ENCODE data around the gene LMTK2. TPM values are rescaled to one million over a fixed set of nuclear protein-coding genes. Genes with fewer than 3 reads are reported as not detected.
"Not testable (repeated sequence)": the region's sequence is repeated elsewhere in the genome, so short reads cannot be mapped to it uniquely, and the experiment has no call there.

The LMTK2 gene
- total RNA-seq, 1 donor from 2014 or later: 6.3 TPM

DNA sequence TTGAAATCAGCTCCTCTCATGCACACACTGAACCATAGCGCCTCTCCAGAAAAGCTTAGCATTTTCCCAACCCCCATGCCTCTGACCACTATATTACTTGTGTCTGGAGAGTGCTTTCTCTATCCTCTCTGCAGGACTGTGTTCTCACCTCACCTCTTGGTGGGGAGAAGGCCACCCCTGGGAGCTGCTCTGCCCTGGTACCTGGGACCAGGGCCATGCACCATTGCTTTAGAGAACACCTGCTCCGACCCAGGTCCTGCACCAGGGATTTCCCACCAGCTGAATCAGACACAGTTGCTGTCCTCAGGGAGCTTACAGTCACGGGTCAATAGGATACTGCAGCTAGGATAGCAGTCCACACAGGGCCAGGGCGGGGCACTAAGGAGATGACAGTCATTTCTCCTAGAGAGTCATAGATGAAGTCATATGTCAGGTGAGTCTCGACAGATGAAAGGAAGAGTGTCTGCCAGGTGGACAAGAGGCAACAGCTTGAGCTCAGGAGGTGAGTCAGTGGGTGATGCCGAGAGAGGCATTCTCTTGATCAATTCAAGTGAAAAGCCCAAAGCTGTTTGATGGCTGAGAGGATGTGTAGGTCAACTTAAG is 619 bp upstream of the LMTK2 start:
- no peak for DNase-seq (ENCODE audit: low read depth in 2 of 2)

DNA sequence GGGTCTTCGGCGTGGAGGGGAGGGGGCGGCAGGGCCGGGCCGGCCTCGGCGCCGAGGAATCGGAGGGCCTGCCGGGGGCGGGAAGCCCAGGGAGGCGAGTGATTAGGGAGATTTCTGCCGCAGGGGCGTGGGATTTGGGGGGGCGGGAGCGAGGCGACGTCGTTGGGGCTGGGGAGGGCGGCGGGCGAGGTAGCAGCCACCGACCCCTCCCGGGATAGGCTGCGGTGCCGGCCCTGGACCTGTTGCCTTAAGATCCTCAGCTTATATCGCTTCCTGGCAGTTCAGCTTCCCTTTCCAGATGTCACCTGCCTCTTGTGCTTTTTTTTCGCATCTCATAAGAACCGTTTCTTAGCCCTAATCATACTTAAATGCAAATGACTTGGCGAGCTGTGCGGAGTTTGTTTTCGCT is 655 bp downstream of the LMTK2 start:
- peak in 1 of 2 donors; percentile 36 for DNase-seq (ENCODE audit: low read depth in 2 of 2)

DNA sequence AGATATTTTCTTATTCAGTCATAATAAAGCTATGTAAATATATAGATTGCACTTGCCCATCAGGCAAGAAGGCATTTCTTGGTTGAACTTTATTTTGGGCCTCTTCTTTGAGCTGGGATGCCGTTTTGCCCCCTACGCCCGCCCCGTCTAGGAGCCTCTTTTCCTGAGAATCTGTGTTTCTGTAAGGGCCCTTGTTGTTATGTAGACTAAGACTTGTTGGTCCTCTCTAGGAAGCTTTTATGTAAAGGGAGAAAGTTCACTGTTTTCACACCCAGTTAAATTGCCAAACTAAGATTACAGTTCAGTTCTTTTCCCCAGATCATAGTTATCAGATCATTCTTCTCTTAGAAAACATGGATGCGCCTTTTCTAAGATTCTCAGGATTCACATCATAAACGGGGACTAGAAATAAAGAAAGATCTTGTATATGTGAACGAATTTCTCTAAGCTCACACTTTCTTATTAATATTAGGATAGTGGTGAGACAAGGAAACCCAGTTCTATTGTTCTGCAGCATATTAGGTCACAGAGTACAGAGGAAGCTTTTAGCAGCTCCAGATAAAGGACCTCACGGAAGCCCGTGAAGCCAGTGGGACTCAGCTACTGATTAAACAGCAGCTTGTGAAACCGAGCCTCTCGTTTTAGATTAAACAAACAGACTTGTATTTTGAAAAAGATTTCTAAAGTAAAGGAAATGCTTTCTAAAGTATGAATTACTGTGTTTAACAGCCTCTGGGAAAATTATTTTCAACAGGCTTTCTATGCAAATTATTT is 3.8 kb downstream of the LMTK2 start:
- DNase-seq (ENCODE audit: low read depth in 2 of 2): peak; percentile 9 to 71

DNA sequence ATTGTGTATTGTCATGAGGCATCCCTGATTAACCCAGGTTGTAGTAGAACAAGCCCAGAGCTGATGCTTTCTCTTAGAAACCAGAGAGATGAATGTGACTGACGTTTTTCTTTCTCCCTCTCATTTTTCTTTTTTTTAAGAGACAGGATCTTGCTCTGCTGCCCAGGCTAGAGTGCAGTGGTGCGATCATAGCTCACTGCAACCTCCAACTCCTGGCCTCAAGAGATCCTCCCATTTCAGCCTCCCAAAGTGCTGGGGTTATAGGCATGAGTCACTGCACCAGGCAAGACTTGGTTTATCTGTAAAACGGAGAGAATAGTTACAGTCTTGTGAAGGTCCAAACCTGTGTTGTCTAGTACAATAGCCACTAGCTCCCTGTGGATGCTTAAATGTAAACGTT is 5.4 kb downstream of the LMTK2 start:
- DNase-seq (ENCODE audit: low read depth in 2 of 2): no peak

DNA sequence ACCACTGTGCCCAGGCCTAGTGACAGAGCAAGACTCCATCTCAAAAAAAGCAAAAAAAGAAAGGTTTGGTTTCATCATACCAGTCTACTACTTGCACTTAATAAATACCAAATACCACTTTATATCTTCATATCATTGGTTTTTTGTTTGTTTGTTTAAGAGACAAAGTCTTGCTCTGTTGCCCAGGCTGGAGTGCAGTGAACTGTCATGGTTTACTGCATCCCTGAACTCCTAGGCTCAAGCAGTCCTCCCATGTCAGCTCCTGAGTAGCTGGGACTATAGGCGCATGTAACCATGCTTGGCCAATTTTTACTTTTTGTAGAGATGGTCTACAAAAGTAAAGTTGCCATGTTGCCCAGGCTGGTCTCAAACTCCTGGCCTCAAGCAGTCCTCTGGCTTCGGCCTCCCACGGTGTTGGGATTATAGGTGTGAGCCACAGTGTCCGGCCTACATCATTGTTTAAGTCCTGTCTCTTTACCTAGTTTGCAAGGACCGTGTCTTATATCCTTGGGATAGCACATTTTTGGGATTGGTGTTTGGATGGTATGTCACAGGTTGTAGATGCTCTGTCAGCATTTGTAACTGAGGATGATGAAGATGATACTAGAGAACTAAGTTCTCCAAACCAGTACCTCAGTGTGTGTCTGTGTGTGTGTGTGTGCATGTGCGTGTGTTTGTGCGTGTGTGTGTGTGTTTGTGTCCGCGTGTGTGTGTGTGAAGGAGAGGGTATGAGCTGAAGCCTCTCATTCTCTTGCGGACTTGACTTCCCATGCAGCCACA is 9.3 kb downstream of the LMTK2 start:
- DNase-seq (ENCODE audit: low read depth in 2 of 2): no peak

DNA sequence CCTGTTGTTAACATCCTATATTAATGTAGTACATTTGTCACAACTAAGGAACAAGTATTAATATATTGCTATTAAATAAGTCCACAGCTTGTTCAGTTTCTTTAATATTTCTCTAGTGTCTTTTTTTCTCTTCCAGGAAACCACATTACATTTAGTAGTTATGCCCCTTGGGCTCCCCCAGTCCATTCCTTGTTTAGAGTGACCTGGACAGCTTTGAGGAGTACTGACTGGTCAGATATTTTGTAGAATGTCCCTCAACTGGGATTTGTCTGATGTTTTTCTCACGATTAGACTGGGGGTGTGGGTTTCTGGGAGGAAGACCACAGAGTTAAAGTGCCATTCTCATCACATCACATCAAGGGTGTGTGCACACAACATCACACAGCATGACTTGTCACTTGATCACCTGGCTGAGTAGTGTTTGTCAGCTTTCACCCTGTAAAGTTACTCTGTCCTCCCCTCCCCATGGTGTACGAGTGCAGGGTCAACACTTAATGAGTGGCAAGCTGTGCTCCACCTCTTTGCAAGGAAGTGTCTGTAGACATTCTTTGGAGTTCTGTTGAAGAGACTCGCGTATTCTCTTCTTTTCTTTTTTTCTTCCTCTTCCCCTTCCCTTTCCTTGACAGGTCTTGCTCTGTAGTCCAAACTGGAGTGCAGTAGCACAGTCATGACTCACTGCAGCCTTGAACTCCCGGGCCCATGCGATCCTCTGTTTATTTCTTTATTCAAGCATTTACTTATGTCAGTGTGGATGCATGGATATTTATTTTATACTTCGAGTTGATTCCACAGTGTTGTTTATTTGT is 10.2 kb downstream of the LMTK2 start:
- no peak for DNase-seq (ENCODE audit: low read depth in 2 of 2)

DNA sequence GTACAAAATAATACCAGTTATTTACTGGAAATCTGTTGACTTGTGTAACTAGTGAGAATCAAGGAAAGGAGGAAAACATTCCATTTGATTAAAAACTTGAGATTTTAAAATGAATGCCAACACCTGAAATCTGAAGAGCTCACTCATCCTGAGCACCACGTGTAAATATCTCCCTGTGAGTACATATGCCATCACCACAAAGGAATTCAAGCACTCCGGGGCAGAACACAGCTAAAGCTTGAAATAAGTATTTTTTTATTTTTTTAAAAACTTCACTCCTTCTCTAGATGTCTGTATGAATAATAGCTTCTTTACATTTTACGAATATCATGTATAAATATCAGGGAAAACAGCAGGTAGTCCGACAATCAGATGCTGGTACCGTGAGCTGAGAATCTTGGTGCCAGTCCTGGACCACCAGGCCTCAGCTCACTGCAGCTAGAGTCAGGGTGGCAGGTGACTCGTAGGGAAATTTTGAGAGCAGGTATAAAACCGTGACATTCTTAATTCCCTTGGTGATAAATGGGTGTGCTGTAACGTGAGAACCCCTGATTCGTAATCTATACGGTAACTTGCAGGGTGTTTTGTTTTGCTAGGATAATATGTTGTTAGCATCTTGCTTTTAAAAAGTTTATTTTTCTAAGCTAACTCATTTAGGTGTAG is 12.7 kb downstream of the LMTK2 start:
- peak in 1 of 2 donors; percentile 24 for DNase-seq (ENCODE audit: low read depth in 2 of 2)

DNA sequence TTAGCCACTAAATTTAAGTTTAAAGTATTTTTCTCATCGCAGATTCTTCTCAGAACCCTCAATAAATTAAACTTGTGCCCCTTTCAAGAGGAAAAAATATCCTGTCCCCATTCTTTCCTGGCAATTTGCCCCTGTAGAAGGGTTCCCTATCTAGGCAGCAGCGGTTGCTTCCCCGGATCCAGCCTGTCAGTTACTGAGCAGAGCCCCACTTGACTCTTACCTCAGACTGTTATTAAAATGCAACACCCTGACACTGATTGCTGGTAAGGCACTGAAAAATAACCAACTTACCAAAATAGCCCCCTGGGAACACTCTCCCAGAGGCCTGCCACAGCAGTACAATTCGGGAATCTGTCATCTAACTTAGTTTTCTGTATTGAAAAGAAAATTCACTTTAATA is 13.9 kb downstream of the LMTK2 start:
- no peak for DNase-seq (ENCODE audit: low read depth in 2 of 2)

DNA sequence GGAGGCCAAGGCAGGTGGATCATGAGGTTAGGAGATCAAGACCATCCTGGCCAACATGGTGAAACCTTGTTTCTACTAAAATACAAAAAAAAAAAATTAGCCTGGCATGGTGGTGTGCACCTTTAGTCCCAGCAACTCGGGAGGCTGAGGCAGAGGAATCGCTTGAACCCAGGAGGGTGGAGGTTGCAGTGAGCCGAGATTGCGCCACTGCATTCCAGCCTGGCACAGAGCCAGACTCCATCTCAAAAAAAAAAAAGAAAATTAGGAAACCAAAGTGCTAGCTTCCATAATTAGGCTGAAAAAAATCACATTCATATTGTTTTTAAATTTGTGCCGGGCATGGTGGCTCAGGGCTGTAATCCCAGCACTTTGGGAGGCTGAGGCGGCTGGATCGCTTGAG is 14.7 kb downstream of the LMTK2 start:
- not testable (repeated sequence) for DNase-seq (ENCODE audit: low read depth in 2 of 2)

DNA sequence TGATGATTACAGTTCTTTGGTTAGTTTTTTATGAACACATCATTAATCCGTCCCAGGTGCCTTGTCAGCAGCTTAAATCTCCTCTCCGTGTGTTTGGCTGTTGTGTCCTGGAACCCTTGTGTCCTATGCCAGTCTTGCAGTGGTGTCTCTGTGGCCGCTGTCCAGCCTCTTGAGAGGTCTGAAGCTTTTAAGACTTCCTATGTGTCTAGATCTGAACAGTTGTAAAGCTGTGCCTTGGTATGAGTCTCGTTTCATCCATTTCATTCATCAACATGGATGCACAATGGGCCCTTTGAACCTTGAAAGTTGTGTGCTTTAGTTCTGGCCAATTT is 16.7 kb downstream of the LMTK2 start:
- DNase-seq (ENCODE audit: low read depth in 2 of 2): no peak

DNA sequence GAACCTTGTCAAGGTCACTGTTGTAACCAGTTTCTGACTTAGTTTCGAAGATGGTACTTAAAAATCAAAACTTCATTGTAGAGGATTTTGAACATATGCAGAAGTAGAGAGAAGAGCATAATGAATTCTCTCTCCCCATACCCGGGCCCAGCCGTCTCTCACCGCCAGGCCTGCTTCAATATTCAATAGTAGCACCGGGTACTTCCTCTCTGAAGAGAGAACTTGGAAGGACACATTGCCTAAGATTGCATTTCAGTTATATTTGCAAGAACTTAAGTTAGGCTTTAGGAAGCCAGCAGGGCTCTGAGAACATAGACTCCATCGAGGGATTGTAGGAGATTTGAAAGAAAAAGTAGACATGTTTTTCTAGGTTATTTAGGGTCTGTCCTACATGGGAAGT is 19.1 kb downstream of the LMTK2 start:
- DNase-seq (ENCODE audit: low read depth in 2 of 2): no peak

DNA sequence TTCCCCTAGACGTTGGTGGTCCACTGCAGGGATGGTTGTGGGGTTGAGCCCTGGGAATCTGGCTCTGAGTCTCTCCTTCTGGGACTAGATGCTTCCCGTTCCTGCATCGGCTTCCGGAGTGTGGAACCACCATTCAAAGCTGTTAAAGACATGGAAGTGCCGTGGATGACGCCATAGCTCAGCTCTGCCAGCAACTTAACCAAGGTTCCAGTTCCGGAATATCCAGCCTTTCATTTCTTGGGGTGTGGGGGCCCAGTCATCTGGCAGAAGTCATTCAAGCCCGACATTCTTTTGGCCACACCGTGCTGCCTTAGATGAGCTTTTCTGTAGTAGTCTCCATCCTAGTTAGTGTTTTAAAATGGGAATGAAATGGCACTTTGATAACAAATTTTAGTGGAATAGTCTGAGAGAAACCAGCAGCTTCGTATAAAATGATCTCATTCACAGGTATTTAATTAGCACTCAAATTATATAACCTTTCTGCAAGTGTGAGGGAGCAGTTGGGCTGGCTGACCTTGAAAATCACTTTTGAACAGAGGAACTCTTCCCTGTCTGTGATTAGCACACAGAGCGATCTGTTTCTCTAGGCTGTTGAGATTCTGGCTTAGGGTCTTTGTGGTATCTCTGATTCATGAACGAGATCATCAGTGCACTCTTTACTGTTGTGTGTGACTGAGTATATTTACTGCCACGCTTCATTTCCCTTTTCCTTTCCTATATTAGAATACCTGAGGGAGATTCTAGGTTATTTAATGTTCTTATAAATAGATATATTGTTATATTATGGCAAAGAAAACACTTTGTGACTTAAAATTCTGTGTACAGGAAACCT is 19.9 kb downstream of the LMTK2 start:
- DNase-seq (ENCODE audit: low read depth in 2 of 2): no peak

DNA sequence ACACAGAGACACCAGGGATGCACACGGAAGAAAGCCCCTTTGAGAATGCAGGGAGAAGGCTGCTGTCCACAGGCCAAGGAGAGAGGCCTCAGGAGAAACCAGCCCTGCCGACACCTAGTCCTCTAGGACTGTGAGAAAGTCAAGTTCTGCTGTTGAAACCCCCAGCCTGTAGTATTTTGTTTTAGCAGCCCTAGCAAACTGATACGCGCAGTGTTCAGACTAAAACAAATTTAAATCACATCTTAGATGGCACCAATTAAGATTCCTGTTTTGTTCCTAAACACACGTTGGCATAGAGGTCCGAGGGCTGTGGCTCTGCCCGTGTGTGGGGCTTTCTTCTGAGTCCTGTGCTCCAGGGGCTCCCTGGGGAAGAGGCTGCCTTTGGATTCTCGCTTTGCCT is 21.7 kb downstream of the LMTK2 start:
- no peak for DNase-seq (ENCODE audit: low read depth in 2 of 2)

DNA sequence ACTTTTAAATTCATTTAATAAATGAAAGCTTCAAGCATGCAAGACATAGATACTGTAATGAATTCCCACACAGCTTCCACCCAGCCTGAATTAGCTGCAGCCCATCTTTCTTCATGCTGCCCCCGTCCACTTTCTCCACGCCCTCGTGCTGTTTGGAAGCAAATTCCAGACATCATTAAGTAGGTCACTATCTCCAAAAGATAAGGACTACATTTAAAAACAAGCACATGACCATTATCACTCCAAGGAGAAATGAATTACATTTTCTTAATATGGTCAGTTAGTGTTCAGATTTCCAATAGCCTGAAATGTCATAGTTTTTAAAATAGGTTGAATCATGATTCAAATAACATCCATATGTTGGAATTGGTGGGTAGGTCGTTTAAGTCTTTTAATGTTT is 24.3 kb downstream of the LMTK2 start:
- DNase-seq (ENCODE audit: low read depth in 2 of 2): no peak

DNA sequence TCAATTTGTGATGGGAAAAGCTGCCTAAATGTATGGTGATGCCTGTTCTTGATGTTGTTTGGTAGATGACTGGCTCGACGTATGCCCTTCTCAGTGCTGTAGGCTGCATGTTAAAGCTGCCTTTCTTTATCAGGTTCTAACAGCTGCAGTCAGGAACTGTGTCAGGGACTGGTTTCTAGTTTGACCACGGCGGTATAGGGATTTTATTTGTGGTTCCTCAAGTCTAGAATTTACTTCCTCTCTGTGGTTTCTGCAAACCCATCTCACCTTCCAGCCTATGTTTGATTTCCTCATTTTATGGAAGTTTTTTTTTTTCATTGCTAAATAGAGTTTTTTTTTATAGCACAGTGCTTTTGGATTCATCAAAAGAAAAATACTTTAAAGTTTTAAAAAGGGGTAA is 26.5 kb downstream of the LMTK2 start:
- DNase-seq (ENCODE audit: low read depth in 2 of 2): no peak

DNA sequence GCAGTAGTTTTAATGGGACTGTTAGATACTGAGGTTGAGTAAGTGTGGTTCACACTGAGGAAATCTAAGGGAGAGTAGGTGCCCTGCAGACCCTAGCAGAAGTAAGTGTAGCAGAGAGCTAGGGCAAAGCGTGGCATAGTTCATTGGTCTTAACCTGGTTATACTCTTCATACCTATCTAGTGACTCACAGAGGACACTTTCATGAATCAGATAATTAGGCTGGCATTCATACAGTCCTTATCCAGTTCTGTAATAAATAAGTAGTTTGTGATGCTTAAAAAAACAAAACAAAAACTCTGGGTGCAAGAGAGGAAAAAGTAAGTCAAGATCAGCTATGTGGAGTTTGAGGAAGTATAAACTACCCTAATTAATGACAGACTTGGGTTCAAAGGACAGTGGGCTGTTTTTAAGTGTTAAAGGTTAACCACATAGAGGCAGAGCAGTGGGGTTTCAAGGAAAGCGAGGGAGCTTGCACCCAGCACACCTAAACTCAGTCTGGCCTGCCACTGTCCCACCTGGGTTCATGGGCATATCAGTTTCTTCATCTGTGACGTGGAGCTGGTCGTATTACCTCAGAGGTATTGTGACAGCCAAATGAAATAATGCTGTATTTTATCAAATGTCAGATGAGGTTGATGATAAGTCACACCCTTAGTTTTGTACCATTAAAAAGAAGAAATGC is 27.1 kb downstream of the LMTK2 start:
- DNase-seq (ENCODE audit: low read depth in 2 of 2): peak in 1 of 2 donors; percentile 19

DNA sequence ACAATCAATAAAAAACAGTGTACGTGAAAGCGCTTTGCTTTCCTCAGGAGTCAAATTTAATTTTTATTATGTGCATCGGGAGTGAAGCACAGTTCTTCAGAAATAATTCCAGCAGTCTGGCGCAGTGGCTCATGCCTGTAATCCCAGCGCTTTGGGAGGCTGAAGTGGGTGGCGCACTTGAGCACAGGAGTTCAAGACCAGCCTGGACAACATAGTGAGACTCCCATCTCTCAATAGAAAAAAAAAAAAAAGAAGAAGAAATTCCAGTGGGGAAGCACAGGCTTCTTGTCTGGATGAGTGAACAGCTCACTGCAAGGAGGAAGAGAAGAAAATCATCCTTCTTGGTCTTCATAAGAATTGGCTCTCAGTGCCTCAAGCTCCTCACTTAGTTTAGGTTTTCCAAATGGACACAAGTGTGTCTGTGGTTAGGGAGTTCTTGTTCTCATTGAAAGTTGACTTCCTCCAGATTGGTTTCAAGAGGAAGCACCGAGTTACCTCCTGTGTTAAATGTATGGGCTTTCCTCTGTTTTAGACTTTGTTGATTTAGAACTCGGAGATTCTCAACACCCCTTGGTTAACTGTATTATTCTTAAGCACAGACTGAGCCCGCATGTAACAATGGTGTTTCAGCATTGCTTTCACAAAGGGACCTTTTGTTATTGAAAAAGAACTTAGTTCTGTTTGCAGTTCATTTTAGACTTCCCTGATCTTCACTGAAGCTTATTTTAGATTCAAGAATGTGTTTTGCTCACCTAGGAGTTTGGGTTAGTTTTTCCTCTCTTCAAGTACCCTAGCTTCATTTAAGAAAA is 28.0 kb downstream of the LMTK2 start:
- no peak for DNase-seq (ENCODE audit: low read depth in 2 of 2)

DNA sequence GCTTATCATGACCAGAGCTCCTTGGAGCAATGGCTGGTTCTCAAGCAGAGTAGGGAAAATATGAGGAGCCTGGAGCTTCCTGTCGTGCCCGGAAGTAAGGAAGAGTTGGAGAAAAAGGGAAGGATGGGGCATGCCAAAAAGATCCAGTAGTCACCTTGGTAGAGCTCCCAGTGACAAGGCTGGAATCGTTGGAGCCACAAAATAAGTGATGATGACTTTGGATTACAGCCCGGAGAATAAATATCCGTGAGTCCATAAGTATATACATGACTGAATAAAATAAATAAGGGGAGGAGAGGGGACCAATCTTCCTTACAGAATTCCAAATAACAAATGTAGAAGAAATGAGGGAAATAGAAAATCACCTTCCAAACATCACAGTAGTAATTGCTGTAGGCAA is 29.3 kb downstream of the LMTK2 start:
- DNase-seq (ENCODE audit: low read depth in 2 of 2): no peak

DNA sequence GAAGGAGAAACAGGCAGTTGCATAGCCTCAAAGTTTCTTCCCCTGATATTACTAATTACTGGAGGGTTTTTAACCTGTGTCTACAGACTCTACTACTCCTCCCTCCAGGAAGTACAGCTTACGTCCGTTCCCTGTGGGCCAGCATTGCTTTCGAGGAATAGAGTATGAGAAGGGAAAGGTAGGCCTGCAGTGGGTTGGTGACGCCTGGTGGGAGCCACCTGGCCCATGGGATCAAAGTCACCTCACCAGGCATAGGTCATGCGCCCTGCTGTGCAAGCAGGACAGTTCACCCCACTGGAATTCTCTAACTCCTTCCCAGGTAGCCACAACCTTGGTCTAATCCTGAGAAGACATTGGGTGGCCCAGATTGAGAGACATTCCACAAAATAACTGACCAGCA is 29.8 kb downstream of the LMTK2 start:
- DNase-seq (ENCODE audit: low read depth in 2 of 2): no peak

Data from dermis microvascular lymphatic vessel endothelial cell (primary cell).